Vagina (tissue), 2 donors: ENCODE data around the gene ADPRHL1.

Experiments
- CTCF ChIP-seq, 3 experiments: fragments of 450-650 bp in 2 of 3; fragments of 200-600 bp in 1 of 3; sonication (generic) in 1 of 3; IDR thresholded peaks; one replicate each; pipeline ENCODE4 v1.5.1; 2017 to 2019; ENCODE audit warnings: antibody characterized with exemption in 3 of 3, mild to moderate bottlenecking in 2 of 3, moderate library complexity in 2 of 3
- POLR2AphosphoS5 ChIP-seq, 2 donors: sonication (generic); formaldehyde crosslinking; IDR thresholded peaks; one replicate each; pipeline ENCODE4 v1.9.0; 2017; ENCODE audit warnings: antibody characterized with exemption in 2 of 2, mild to moderate bottlenecking in 2 of 2, low read depth in 1 of 2; ENCODE audit not compliant: insufficient read depth in 1 of 2

- TF ChIP-seq CTCF (IDR thresholded peaks at IDR 0.05) (no peak), POLR2AphosphoS5 (IDR thresholded peaks at IDR 0.05; ENCODE audit: insufficient read depth in 1 of 2, low read depth in 1 of 2) (no peak)
Measured at GRCh38 chr13:113413178-113413897, 40.0 kb downstream of the ADPRHL1 start.
